GM21723 (cell line): ENCODE results near the gene RPTOR.
"Not testable (repeated sequence)": the region's sequence is repeated elsewhere in the genome, so short reads cannot be mapped to it uniquely, and the experiment has no call there.

Experiments
- ATAC-seq: cut with Tn5 transposase; IDR thresholded peaks from one replicate; pipeline ENCODE4 v1.9.1; 2021; ENCODE audit warnings: mild to moderate bottlenecking, moderate library complexity; ENCODE audit not compliant: unreplicated experiment

The RPTOR gene

DNA sequence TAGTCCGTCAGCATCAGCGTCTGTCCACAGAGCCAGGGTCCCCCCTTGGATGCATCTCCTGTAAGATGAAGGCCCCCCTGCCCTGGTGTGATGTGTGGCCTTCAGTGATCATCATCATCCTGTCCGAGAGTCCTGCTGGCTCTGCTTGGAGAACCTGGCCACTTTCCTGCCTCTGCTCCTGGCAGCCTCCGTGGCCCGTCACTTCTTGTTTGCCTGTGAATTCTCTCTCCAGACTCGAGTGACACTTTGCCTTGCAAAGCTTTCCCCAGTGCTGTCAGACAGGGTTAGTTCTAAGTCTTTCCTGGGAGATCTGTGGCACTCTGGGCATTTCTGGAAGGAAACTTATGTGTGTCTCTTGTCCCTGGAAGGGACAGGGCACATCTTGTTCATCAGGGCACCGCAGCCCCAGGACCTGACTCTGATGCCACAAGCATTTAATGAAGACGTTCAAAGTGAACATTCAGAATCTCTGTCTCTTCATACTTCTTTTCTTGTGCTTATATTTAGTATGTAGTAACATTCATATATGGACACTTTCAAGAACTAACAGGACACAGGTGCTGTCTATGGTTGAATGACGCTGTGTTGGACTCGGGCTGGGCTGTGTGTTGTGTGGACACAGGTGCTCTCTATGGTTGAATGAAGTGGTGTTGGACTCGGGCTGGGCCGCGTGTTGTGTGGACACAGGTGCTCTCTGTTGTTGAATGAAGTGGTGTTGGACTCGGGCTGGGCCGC is 68.5 kb downstream of the RPTOR start:
- no peak for ATAC-seq

DNA sequence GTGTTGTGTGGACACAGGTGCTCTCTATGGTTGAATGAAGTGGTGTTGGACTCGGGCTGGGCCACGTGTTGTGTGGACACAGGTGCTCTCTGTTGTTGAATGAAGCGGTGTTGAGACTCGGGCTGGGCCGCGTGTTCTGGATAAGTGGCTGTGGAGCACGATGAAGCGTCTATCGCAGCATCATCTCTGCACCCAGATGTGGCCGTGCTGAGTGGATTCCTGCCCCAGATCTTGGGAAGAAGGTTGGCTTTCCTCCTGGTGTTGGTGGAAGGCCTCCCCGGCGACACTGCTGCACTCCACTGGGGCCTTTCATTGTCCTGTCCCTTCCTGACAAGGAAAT is 69.1 kb downstream of the RPTOR start:
- ATAC-seq = no peak

DNA sequence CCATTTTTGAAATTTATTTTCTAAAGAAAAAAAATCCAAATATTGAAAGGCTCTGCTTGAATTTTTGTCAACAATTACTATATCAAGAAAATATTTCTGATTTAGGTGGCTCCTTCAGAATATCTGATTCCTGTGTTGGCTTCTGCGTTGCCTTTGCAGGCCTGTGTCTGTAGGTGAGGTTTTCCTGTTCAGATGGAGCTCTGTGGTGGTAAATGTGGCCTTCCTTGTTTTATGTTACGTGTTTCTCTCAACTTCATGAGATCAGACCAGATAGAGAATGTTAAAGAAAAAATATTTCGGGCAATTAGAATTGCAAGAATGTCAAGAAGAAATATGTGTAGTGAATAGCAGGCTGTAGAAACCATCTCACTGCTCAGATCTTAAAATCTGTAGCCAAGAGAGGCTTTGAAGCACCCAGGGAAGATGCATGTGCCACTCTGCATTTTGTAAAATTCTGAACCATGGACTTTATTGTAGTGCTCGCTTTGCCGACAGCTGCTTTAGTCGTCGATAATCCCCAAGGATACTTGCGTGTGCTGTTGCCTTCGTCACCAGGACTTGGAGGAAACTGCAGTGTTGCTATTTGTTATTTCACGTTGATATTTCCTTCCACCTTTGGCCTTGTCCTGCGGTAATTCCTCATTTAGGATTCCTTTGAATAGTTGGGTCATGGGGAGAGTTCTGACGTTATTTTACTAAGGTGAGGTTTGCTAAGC is 69.9 kb downstream of the RPTOR start:
- ATAC-seq = no peak

DNA sequence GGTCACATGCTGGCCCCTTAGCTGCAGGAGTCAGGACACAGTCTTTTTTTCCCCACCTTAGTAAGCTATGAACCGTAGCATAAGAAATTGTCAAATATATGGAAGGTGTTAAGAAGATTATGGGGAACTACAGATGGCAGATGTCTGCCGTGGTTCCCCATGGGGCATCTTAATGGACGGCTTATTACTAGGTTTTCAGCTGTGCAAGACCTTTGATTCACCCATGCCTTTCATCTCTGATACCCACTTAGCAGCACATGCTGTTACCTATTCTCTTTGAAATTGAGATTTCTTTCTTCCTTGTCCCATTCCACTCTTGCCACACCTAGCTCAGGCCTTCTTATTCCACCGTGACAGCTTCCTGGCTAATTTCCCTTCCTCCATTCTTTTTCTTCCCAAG is 70.7 kb downstream of the RPTOR start:
- ATAC-seq = no peak

DNA sequence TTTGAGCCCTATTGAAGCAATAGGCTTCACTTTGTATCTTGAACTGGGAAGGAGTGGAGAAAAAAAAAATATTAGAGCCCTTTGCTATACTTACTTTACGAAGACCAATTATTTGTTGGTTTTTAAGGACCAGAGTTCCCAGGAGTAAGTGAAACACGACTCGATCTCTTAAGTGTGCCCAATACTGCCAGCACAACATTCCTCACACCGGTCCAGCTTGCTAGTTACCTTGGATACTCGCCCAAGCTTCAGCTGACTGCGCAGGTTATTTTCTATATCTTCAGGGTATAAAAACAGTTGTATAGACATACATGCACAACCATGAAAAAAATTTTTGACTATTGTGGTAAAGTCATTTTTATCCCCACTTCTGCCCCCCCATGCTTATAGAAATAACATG is 72.1 kb downstream of the RPTOR start:
- no peak for ATAC-seq

DNA sequence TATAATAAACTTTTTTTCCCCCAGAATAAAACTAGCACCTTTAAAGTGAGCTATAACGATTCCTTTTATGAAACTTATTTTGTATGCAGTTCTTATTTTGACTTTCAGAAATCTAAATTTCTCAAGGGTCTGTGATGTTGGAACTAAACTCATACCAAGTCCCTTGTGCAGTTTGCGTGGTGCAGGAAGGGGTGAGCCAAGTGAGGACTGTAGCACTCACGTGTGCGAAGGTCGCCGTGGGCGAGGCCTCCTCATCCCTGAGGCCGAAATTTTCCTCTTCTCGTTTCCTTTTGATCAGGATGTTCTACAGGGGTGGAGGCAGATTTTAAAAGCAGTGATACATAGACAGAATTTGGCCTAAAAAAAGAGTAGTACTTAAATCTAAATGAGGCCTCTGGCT is 73.7 kb downstream of the RPTOR start:
- ATAC-seq = no peak

DNA sequence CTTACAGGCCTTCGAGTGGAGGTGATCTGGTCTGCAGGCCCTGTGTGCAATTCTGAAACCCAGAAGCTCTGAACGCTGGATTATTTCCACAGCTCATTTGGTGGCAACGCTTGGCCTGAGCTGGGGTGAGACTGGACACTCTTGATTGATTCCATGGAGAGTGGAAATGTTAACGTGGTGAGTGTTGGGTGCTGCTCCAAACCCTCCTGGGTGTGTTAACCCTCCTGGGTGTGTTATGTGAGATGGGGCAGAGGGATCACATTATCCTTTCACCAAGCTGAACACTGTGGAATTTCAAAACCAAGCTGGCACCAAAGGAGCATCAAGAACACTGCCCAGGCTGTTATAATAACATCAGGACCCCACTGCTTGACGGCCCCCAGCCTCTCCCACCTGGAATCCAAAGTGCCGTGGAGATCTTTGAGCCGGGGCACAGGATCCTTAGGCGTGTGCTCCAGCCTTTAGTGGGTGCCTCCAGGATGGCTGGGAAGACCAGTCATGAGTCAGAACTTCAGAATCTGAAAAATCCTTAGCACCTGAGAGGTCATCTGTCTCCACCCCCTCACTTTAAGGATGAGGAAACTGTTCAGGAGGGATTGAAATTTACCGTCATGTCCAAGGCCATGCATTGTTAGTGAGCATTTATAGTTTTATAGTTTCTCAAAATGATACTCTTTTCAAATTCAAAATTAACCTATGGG is 75.0 kb downstream of the RPTOR start:
- ATAC-seq = no peak

DNA sequence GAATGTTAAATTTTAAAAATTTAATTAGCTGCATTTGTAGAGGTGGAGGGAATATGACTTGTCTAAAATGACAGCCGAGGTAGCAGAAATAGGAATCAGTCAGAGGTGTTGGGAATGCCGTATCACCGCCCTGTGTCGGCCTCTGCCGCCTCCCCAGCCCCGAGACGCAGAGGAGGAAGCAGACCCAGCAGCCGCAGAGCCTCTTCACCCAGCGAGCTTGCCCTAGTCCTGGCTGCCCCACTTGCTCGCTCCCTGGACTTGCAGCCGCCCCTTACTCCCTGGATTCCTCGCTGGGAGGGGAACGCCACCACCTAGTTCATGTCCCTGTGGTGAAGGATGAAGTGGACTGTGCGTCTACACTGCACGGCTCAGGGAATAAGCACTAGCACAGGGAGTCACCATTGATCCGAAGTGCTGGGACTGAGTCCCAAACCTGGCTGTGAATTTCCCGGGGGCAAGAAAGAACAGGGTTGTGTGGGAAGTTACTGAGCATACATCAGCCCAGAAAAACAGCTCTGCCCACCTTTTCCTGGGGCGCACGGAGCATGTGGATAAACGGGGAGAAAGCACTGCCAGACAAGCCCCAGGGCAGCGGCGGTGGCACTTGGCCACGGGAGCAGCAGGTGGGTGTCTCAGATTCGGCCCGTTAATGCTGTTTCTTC is 76.8 kb downstream of the RPTOR start:
- no peak for ATAC-seq

DNA sequence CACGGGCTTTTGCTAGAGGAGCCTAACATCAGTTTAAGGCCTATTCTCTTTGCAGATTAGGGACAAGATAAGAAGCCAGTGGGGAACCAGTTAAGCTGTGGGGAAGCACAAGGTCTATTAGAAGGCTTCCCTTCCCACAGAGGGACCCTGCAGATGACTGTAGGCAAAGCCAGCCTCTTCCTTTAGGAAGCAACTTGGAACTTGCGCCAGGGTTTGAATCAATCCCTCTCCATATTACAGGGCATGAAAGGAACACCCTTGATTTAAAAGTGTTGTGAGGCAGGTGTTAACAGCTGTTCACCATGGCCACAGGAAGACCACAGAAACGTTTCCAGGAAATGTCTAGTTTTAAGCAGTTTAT is 77.3 kb downstream of the RPTOR start:
- no peak for ATAC-seq

DNA sequence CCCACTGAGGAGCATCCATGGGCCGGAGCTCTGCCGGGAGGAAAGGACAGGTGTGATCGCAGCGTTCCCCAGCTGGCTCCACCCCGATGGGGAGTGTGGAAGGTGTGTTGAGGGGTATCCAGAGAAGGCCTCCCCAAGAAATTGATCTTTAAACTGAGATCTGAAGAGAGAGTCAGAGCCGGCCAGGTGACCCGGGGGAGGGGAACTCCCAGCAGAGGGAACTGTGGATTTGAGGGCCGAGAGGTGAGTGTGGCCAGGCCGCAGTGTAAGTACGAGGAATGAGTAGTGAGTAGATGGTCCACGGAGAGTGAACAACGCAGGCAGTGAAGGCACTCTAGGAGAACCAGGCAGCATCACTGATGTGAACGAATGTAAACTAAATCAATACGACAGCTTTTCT is 80.2 kb downstream of the RPTOR start:
- ATAC-seq = no peak

DNA sequence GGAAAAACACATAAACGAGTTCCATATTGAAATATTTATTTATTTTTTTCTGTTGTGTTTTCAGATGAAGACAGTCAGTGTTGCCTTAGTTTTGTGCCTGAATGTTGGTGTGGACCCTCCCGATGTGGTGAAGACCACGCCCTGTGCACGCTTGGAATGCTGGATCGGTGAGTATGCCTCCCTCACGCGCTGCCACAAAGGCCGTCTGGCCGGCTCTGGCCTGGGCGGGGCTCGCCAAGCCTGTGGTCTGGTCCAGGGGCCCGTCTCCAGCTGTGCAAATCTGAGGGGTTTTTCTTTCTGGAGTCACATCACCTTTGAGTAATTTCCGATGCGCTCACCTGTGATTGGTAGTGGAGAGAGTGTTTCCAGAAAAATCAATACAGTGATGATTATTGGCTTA is 81.0 kb downstream of the RPTOR start:
- ATAC-seq = no peak

DNA sequence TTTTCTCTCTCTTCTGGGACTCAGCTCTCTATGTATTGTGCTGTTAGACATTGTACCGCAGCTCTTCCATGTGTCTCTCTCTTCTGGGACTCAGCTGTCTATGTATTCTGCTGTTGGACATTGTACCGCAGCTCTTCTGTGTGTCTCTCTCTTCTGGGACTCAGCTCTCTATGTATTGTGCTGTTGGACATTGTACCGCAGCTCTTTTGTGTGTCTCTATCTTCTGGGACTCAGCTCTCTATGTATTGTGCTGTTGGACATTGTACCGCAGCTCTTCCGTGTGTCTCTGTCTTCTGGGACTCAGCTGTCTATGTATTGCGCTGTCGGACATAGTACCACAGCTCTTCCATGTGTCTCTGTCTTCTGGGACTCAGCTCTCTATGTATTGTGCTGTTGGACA is 84.2 kb downstream of the RPTOR start:
- ATAC-seq = not testable (repeated sequence)

DNA sequence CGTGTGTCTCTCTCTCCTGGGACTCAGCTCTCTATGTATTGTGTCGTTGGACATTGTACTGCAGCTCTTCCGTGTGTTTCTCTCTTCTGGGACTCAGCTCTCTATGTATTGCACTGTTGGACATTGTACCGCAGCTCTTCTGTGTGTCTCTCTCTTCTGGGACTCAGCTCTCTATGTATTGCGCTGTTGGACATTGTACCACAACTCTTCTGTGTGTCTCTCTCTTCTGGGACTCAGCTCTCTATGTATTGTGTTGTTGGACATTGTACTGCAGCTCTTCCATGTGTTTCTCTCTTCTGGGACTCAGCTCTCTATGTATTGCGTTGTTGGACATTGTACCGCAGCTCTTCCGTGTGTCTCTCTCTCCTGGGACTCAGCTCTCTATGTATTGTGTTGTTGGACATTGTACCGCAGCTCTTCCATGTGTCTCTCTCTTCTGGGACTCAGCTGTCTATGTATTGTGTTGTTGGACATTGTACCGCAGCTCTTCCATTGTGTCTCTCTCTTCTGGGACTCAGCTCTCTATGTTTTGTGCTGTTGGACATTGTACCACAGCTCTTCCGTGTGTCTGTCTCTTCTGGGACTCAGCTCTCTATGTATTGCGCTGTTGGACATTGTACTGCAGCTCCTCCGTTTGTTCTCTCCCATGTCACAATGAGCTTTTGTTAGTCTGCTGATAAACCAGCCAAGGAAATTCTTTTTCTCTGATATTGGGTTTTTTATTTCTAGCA is 84.8 kb downstream of the RPTOR start:
- ATAC-seq = no peak

DNA sequence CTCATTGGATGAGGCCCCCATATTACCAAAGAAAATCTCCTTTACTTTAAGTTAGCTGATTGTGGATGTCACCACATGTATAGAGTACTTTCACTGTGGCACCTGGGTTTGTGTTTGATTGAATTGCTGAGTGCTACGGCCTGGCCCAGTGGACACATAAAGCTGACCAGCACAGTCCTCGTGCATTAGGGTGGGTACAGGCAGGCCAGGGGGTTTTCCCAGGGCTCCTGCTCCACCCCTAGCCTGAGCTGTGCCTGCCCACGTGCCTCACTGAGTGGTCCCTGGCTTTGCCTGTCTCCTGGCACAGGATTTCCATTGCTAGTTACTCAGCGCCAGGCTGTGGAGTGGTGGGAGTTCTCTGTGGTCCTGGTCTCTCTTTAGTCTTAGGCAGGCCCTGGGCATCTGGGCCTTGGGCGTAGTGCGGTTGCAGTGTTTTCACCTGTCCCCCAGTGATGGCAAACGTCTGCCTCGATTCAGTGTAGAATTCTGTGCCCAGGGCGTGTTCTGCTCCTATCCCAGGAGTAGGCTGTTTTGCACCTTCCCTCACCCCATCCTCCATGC is 86.0 kb downstream of the RPTOR start:
- ATAC-seq = no peak

DNA sequence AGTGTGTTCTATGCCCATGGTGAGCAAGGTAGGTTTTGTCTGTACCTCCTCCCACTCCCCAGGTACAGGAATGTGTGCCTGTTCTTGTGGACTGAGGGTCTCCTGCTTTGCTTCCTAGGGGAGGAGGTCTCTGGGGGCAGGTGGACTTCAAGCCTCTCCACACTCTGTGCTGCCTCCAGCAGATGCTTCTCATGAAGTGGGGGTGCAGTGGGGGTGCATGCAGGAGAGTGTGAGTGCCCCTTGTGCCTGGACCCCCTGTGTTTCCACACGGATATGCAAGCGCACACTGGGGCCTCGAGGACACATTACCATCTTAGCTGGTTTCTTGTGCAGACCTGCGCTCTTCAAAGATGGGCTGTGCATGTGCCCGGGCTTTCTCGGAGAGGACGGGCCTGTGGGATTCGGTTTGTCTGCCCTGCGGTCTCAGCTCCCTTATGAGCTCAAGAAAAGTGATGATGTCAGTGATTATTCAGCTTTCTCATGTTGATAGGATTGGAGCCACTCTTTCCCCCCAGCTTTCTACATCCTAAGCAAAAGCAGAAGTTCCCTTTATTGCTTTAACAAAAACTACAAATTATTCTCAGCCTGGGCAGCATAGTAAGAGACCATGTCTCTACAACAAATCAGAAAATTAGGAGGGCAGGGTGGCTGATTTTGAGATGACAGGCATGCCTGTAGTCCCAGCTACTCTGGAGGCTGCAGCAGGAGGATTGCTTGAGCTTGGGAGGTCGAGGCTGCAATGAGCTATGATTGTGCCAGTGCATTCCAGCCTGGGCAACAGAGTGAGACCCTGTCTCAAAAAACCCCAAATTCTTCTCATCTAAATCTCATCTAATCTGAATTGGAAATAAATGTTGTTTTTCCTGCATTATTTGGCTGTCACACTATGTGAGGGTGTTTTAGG is 86.8 kb downstream of the RPTOR start:
- no peak for ATAC-seq

DNA sequence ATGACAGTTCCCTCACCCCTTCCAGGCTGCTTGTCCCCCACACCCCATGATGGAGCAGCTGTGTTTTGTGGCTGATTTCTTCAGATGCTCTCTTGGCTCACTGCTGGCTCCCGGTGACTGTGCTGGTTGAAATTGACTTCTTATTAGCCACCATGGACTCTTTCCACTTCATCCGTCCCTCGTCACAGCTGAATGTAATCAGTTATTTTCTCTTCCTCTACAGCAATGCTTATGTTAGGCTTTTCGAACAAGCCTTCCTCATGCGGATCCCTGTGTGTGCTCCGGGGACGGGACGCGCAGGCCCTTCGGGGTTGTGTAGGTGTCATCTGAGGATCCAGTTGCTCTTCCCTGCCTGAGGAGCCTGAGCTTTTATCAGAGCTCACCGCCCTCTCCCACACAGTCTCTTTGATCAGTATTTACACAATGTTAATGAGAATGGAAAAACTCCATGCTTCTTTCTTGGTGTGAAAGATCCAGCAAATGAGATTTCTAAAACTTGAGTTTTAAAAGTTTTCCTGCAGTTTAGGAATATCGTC is 87.5 kb downstream of the RPTOR start:
- no peak for ATAC-seq

DNA sequence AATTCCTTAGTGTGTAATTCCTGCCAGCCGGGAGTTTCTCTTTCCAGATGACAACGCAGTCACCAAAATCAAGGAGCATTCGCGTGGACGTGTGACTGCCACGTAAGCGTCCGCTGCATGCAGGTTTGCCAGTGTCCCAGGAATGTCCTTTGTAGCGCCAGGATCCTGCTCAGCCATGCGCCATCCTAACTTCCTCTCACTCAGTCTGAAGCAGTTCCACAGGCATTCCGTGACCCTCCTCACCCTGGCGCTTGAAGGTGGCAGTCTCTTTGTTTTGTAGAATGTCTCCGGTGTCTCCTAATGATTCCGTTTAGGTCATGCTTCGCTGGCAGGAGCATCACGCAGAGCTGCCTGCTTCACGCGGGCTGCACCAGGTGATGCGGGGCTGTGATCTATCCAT is 88.6 kb downstream of the RPTOR start:
- ATAC-seq = no peak

DNA sequence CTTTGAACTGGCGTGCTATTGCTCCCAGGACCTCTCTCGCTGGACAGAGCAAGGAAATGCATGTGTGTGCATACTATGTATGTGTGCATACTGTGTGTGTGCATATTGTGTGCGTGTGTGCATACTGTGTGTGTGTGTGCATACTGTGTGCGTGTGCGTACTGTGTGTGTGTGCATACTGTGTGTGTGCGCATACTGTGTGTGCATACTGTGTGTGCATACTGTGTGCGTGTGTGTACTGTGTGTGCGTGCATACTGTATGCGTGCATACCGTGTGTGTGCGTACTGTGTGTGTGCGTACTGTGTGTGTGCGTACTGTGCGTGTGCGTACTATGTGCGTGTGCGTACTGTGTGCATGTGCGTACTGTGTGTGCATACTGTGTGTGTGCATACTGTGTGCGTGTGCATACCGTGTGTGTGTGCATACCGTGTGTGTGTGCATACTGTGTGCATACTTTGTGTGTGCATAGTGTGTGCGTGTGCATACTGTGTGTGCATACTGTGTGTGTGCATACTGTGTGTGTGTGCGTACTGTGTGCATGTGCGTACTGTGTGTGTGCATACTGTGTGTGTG is 89.4 kb downstream of the RPTOR start:
- no peak for ATAC-seq

DNA sequence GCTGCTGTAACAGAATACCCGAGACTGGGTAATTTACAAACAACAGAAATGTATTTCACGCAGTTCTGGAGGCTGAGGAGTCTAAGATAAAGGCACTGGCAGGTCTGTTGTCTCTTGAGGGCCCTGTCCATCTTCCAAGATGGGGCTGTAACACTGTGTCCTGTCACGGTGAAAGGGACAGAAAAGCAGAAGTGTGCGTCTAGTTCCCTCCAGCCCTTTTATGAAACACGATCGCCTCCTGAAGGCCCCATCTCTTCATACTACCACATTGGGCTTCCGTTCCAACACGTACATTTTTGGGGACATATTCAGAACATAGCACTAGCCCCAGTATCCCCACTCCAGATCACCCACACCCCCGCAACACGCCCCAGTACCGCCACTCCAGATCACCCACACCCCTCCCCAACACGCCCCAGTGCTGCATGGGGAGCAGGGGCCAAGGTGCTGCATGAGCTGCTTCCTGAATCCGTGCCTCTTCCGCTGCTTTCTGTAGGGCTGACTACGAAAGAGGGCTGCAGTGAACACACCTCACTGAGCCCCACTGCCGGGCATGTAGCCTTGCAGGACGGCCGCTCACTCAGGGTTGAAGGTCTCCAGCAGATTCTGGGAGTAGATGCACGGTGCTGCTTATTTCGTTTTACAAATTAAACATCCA is 91.9 kb downstream of the RPTOR start:
- no peak for ATAC-seq
